Dendritic cell treated with granulocyte-macrophage colony-stimulating factor and Interleukin-4, amounts not matched to agents 40 ng/mL and 50 ng/mL, for 4 days (primary cell): ENCODE measurements around the gene GPR160.

Source experiments
- H3K27ac Mint-ChIP-seq: one replicate; pipeline ENCODE4 v1.8.0; 2022; ENCODE audit warnings: mild to moderate bottlenecking, mixed read lengths
- H3K27me3 Mint-ChIP-seq: one replicate; pipeline ENCODE4 v1.8.0; 2022; ENCODE audit warnings: mild to moderate bottlenecking, mixed read lengths
- H3K36me3 Mint-ChIP-seq: one replicate; pipeline ENCODE4 v1.8.0; 2022; ENCODE audit warnings: low read depth, mixed read lengths
- H3K4me1 Mint-ChIP-seq: one replicate; pipeline ENCODE4 v1.8.0; 2022; ENCODE audit warnings: low read depth, mixed read lengths
- H3K4me3 Mint-ChIP-seq: one replicate; pipeline ENCODE4 v1.8.0; 2022; ENCODE audit warnings: mild to moderate bottlenecking, moderate library complexity, mixed read lengths
- H3K9me3 Mint-ChIP-seq: one replicate; pipeline ENCODE4 v1.8.0; 2022; ENCODE audit warnings: mixed read lengths
- intact Hi-C: fragments of 100-400 bp; cut with micrococcal nuclease; formaldehyde crosslinking; loops from one replicate; pipeline ENCODE4 v1.15.0; 2022

Gene GPR160

GRCh38 chr3:170132335-170132734 lies 94.5 kb downstream of the GPR160 start:
- no peak overlapping the region for H3K27ac Mint-ChIP-seq
- peaks cover 70% of the 10 kb centered on the region for H3K36me3 Mint-ChIP-seq

More at GRCh38 chr3:170132335-170132734, 94.5 kb downstream of the GPR160 start:
- intact Hi-C loops: no loop called here
- Mint-ChIP-seq H3K4me1 (peaks cover 14% of the 10 kb centered on the region), H3K4me3 (no peak overlapping the region), H3K27me3 (no peaks in the 10 kb centered on the region), H3K9me3 (peaks cover 8% of the 10 kb centered on the region)
